ENCODE measurements around the gene MRTFB.

- TF ChIP-seq CTCF (conservative IDR thresholded peaks at IDR 0.05; ENCODE audit: low read depth, low read length) (no peak), EZH2 (IDR thresholded peaks at IDR 0.05; ENCODE audit: low read length, unreplicated experiment) (no peak), EZH2phosphoT487 (IDR thresholded peaks at IDR 0.05; ENCODE audit: borderline replicate concordance, low read length) (no peak)
Measured at GRCh38 chr16:14248791-14249190, 177.7 kb downstream of the MRTFB start.
